Measurements from ENCODE around the gene UROC1. TPM values are rescaled to one million over a fixed set of nuclear protein-coding genes. Genes with fewer than 3 reads are reported as not detected.
A peak's percentile ranks its signal among the peaks of the same experiment; 100 is the strongest.

Gene UROC1
- total RNA-seq, 1 donor from 2014 or later, result not detected

- Histone ChIP-seq H3K27ac (no peak overlapping the region), H3K36me3 (no peaks in the 10 kb centered on the region), H3K4me3 (no peak overlapping the region), H3K9me3 (no peaks in the 10 kb centered on the region), H3K4me1 (peaks cover 0 to 5% of the 10 kb centered on the region in 2 donors), H3K27me3 (no peaks in the 10 kb centered on the region)
- DNase-seq (ENCODE audit: low spot score in 2 of 2), result no peak
- TF ChIP-seq, protein P1, sequence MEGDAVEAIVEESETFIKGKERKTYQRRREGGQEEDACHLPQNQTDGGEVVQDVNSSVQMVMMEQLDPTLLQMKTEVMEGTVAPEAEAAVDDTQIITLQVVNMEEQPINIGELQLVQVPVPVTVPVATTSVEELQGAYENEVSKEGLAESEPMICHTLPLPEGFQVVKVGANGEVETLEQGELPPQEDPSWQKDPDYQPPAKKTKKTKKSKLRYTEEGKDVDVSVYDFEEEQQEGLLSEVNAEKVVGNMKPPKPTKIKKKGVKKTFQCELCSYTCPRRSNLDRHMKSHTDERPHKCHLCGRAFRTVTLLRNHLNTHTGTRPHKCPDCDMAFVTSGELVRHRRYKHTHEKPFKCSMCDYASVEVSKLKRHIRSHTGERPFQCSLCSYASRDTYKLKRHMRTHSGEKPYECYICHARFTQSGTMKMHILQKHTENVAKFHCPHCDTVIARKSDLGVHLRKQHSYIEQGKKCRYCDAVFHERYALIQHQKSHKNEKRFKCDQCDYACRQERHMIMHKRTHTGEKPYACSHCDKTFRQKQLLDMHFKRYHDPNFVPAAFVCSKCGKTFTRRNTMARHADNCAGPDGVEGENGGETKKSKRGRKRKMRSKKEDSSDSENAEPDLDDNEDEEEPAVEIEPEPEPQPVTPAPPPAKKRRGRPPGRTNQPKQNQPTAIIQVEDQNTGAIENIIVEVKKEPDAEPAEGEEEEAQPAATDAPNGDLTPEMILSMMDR (IDR thresholded peaks at IDR 0.05), result no peak
- intact Hi-C loops (cut with DNase I), result no loop called here
Observed at GRCh38 chr3:126488886-126489569, 28.5 kb downstream of the UROC1 start.

DNA sequence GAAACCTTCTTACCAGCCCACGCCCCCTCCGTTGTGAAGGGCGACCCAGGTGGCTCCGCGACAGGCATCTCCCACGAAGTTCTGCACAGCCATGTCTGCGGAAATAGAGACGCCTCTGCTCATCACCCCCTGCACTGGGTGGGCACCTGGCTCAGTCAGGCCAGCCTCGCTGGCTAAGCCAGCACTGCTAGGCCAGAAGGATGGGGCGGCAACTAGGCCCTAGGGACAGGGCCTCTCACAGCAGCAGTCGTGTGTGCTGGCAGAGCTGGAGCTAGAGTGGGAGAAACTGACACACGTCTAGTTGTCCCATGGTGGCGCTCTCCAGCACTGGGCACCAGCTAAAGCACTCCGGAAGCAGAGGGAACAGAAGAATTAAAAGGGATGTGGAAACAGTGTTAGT is 29.4 kb downstream of the UROC1 start:
- Histone ChIP-seq H3K4me1 (peaks cover 0 to 5% of the 10 kb centered on the region in 2 donors), H3K9me3 (no peaks in the 10 kb centered on the region), H3K36me3 (no peaks in the 10 kb centered on the region), H3K27ac (no peak overlapping the region), H3K27me3 (no peaks in the 10 kb centered on the region), H3K4me3 (no peak overlapping the region)
- intact Hi-C loops (cut with DNase I), result no loop called here
- no peak for DNase-seq (ENCODE audit: low spot score in 2 of 2)
- TF ChIP-seq, protein P1 (IDR thresholded peaks at IDR 0.05), result no peak

GRCh38 chr3:126487151-126487771 is 30.3 kb downstream of the UROC1 start:
- TF ChIP-seq, protein P1 (IDR thresholded peaks at IDR 0.05), result peak in 2 of 3 experiments; percentile 5 to 28
- no peak overlapping the region for H3K4me3 ChIP-seq
- intact Hi-C loops (cut with DNase I), result no loop called here
- no peaks in the 10 kb centered on the region for H3K9me3 ChIP-seq
- no peaks in the 10 kb centered on the region for H3K27me3 ChIP-seq
- H3K27ac ChIP-seq, result peak overlapping the region; percentile 31 to 43
- H3K4me1 ChIP-seq, result peaks cover 0 to 5% of the 10 kb centered on the region in 2 donors
- no peak for DNase-seq (ENCODE audit: low spot score in 2 of 2)
- H3K36me3 ChIP-seq, result no peaks in the 10 kb centered on the region

- intact Hi-C loops (cut with DNase I), result no loop called here
- peaks cover 0 to 5% of the 10 kb centered on the region in 2 donors for H3K4me1 ChIP-seq
- H3K9me3 ChIP-seq, result no peaks in the 10 kb centered on the region
- TF ChIP-seq, protein P1 (IDR thresholded peaks at IDR 0.05), result no peak
- no peak overlapping the region for H3K4me3 ChIP-seq
- no peaks in the 10 kb centered on the region for H3K27me3 ChIP-seq
- no peak for DNase-seq (ENCODE audit: low spot score in 2 of 2)
- no peaks in the 10 kb centered on the region for H3K36me3 ChIP-seq
- no peak overlapping the region for H3K27ac ChIP-seq
Observed at GRCh38 chr3:126486360-126486847, 31.2 kb downstream of the UROC1 start.

DNA sequence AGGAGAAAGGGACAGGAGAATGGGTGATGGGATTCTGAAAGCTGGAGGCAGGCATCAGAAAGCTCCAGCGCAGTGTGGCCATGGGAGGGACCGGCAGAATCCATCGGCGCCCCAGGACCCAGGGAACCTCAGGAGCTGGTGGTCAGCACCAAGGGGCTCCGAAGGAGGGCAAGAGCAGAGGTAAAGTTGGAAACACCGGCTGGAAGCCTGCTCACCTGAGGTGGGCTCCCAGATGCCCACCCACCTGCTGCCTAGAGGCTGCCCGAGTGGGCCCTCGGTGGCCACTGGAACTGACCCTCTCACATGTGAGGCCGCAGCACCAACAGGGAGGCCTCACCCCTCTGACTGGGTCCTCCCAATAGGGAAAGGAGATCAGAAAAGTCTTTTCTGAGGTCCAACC is 31.6 kb downstream of the UROC1 start:
- H3K36me3 ChIP-seq, result no peaks in the 10 kb centered on the region
- H3K27me3 ChIP-seq, result no peaks in the 10 kb centered on the region
- H3K9me3 ChIP-seq, result no peaks in the 10 kb centered on the region
- H3K4me1 ChIP-seq, result peaks cover 0 to 5% of the 10 kb centered on the region in 2 donors
- no peak overlapping the region for H3K27ac ChIP-seq
- intact Hi-C loops (cut with DNase I), result no loop called here
- H3K4me3 ChIP-seq, result no peak overlapping the region
- no peak for DNase-seq (ENCODE audit: low spot score in 2 of 2)
- TF ChIP-seq, protein P1 (IDR thresholded peaks at IDR 0.05), result no peak

Measured in ascending aorta (tissue), 2 donors.